ENCODE data around the gene PLEKHN1.
A peak's percentile ranks its signal among the peaks of the same experiment; 100 is the strongest.
"Not testable (repeated sequence)": the region's sequence is repeated elsewhere in the genome, so short reads cannot be mapped to it uniquely, and the experiment has no call there.

Gene PLEKHN1

DNA sequence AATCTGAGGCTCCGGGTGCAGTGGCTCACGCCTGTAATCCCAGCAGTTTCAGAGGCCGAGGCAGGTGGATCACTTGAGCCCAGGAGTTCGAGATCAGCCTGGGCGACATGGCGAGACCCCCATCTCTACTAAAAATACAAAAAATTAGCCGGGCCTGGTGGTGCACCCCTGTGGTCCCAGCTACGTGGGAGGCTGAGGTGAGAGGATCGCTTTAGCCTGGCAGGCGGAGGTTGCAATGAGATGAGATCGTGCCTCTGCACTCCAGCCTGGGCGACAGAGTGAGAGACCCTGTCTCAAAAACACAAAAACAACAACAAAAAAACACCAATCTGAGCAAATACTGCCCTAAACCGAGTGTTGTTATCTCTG is 46.4 kb downstream of the PLEKHN1 start:
- Histone ChIP-seq H3K4me3 (ENCODE audit: control insufficient read depth in 1 of 7, extremely low read depth in 1 of 7, insufficient read depth in 4 of 7, low read depth in 2 of 7, low read length in 6 of 7) (peak overlapping the region in 6 of 7 experiments; percentile 76 to 99 (median 94)), H3K4me1 (ENCODE audit: control extremely low read depth in 1 of 4, control insufficient read depth in 4 of 4, insufficient read depth in 4 of 4, low read length in 3 of 4) (peaks cover 3 to 28% (median 22%) of the 10 kb centered on the region in 4 experiments), H3K27ac (ENCODE audit: insufficient read depth in 1 of 2, low read depth in 1 of 2, low read length in 2 of 2, poor library complexity in 1 of 2, severe bottlenecking in 2 of 2) (peak overlapping the region in 1 of 2 experiments; percentile 81)
- H3K36me3 ChIP-seq (ENCODE audit: control insufficient read depth in 4 of 4, insufficient read depth in 4 of 4, low read length in 3 of 4); DNase-seq; POLR2A ChIA-PET; H3K27me3 ChIP-seq (replicated peaks in 2 of 5; ENCODE audit: control insufficient read depth in 4 of 5, insufficient read depth in 5 of 5, low read length in 4 of 5); H3K9me3 ChIP-seq (ENCODE audit: control extremely low read depth in 1 of 5, control insufficient read depth in 4 of 5, insufficient read depth in 2 of 5, low read depth in 1 of 5, low read length in 4 of 5): not testable (repeated sequence)
- WGBS (ENCODE audit: insufficient coverage), result 83% methylated on average over 5 of the region's 13 CpGs
- CTCF ChIA-PET, result interaction anchor here (4.1 kb wide), 1 partner anchor 11 kb away, joined by 19 read pairs; no protein-coding TSS in a partner anchor

- Histone ChIP-seq H3K36me3 (ENCODE audit: control insufficient read depth in 4 of 4, insufficient read depth in 4 of 4, low read length in 3 of 4) (no peaks in the 10 kb centered on the region), H3K4me1 (ENCODE audit: control extremely low read depth in 1 of 4, control insufficient read depth in 4 of 4, insufficient read depth in 4 of 4, low read length in 3 of 4) (peaks cover 3 to 28% (median 22%) of the 10 kb centered on the region in 4 experiments), H3K4me3 (ENCODE audit: control insufficient read depth in 1 of 7, extremely low read depth in 1 of 7, insufficient read depth in 4 of 7, low read depth in 2 of 7, low read length in 6 of 7) (peak within 1 kb of the TSS; percentile 43 to 99 (median 90)), H3K27ac (ENCODE audit: insufficient read depth in 1 of 2, low read depth in 1 of 2, low read length in 2 of 2, poor library complexity in 1 of 2, severe bottlenecking in 2 of 2) (peak within 1 kb of the TSS; percentile 52 to 81), H3K9me3 (ENCODE audit: control extremely low read depth in 1 of 5, control insufficient read depth in 4 of 5, insufficient read depth in 2 of 5, low read depth in 1 of 5, low read length in 4 of 5) (no peaks in the 10 kb centered on the region), H3K27me3 (replicated peaks in 2 of 5; ENCODE audit: control insufficient read depth in 4 of 5, insufficient read depth in 5 of 5, low read length in 4 of 5) (no peaks in the 10 kb centered on the region)
- ChIA-PET CTCF (interaction anchor here (0.6 to 4.1 kb wide), 6 partner anchors 9 to 45 kb away, joined by 3 to 19 read pairs (median 5); no protein-coding TSS in a partner anchor), POLR2A (interaction anchor here (0.8 to 1.3 kb wide), 2 partner anchors 19 to 47 kb away, joined by 3 read pairs; no protein-coding TSS in a partner anchor)
- 1% methylated on average over 25 of the region's 30 CpGs for WGBS (ENCODE audit: insufficient coverage)
- peak; percentile 78 to 89 (median 89) for DNase-seq
These were observed 47.0 kb downstream of the PLEKHN1 start, which contains the start of gene ISG15 for GRCh38 chr1:1013105-1013921. TSS of gene ISG15 (plus strand) at chr1:1013497. CDS start at chr1:1013574, 77 bp downstream.

GRCh38 chr1:1013922-1014648 is 47.8 kb downstream of the PLEKHN1 start:
- H3K4me3 ChIP-seq (ENCODE audit: control insufficient read depth in 1 of 7, extremely low read depth in 1 of 7, insufficient read depth in 4 of 7, low read depth in 2 of 7, low read length in 6 of 7), result peak overlapping the region; percentile 11 to 99 (median 80)
- peak in 1 of 3 donors; percentile 32 for DNase-seq
- 77% methylated on average over 33 of the region's 41 CpGs for WGBS (ENCODE audit: insufficient coverage)

DNA sequence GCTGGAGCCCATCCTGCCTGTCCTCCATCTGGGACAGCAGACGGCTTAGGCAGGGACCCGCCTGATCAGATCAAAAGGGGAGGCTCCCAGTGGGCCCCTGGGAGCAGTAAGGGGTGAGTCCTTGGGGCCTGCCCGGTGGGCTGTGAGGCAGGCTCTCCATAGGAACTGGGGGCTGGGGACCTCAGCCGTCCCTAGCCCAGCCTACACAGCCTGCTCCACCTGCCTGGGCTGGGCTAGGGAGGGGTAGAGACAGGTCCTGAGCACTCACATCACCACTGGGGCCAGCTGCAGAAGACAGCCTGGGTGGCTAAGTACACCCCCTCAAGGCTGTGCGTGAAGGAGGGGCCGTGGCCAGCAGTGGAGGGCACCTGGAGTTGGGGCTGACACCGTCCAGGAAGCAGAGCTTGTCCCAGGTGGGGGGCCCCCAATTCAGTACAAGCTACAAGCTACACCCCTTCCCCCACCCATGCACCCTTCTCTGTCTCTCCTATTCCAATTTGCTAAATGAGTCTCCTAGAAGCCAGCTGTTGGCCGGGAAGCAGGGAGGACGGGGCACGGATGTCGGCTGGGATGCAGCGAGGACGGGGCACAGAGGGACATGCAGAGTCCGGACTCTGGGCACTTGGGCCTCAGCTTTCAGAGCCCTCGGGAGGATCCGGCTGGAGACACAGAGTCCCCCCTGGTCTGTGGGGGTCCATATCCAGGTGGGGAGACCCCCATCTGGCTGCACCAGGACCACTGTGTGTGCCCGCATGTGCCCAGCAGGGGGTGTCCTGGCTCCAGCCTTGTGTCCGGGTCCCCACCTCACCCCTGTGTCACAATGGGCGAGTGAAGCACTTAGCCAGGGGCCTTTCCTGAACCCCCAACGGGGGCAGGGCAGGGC is 48.8 kb downstream of the PLEKHN1 start:
- POLR2A ChIA-PET, result no interaction called here
- no peak overlapping the region for H3K27ac ChIP-seq (ENCODE audit: insufficient read depth in 1 of 2, low read depth in 1 of 2, low read length in 2 of 2, poor library complexity in 1 of 2, severe bottlenecking in 2 of 2)
- no peak overlapping the region for H3K4me3 ChIP-seq (ENCODE audit: control insufficient read depth in 1 of 7, extremely low read depth in 1 of 7, insufficient read depth in 4 of 7, low read depth in 2 of 7, low read length in 6 of 7)

More at GRCh38 chr1:1013922-1014648, 47.8 kb downstream of the PLEKHN1 start:
- Histone ChIP-seq H3K27me3 (replicated peaks in 2 of 5; ENCODE audit: control insufficient read depth in 4 of 5, insufficient read depth in 5 of 5, low read length in 4 of 5) (no peaks in the 10 kb centered on the region), H3K36me3 (ENCODE audit: control insufficient read depth in 4 of 4, insufficient read depth in 4 of 4, low read length in 3 of 4) (no peaks in the 10 kb centered on the region), H3K4me1 (ENCODE audit: control extremely low read depth in 1 of 4, control insufficient read depth in 4 of 4, insufficient read depth in 4 of 4, low read length in 3 of 4) (peaks cover 3 to 30% (median 23%) of the 10 kb centered on the region in 4 experiments), H3K9me3 (ENCODE audit: control extremely low read depth in 1 of 5, control insufficient read depth in 4 of 5, insufficient read depth in 2 of 5, low read depth in 1 of 5, low read length in 4 of 5) (no peaks in the 10 kb centered on the region), H3K27ac (ENCODE audit: insufficient read depth in 1 of 2, low read depth in 1 of 2, low read length in 2 of 2, poor library complexity in 1 of 2, severe bottlenecking in 2 of 2) (peak overlapping the region in 1 of 2 experiments; percentile 81)
- CTCF ChIA-PET, result interaction anchor here (0.6 to 4.1 kb wide), 7 partner anchors 9 to 50 kb away, joined by 3 to 19 read pairs (median 5); no protein-coding TSS in a partner anchor
- POLR2A ChIA-PET, result interaction anchor here (0.8 to 1.3 kb wide), 2 partner anchors 20 to 46 kb away, joined by 3 read pairs; no protein-coding TSS in a partner anchor

GRCh38 chr1:1017397-1018320 is 51.4 kb downstream of the PLEKHN1 start:
- H3K4me3 ChIP-seq (ENCODE audit: control insufficient read depth in 1 of 7, extremely low read depth in 1 of 7, insufficient read depth in 4 of 7, low read depth in 2 of 7, low read length in 6 of 7); H3K9me3 ChIP-seq (ENCODE audit: control extremely low read depth in 1 of 5, control insufficient read depth in 4 of 5, insufficient read depth in 2 of 5, low read depth in 1 of 5, low read length in 4 of 5); H3K27ac ChIP-seq (ENCODE audit: insufficient read depth in 1 of 2, low read depth in 1 of 2, low read length in 2 of 2, poor library complexity in 1 of 2, severe bottlenecking in 2 of 2); DNase-seq; H3K36me3 ChIP-seq (ENCODE audit: control insufficient read depth in 4 of 4, insufficient read depth in 4 of 4, low read length in 3 of 4): not testable (repeated sequence)
- 84% methylated on average over 6 of the region's 17 CpGs for WGBS (ENCODE audit: insufficient coverage)
- POLR2A ChIA-PET, result interaction anchor here (1.8 kb wide), 1 partner anchor 16 kb away, joined by 6 read pairs; no protein-coding TSS in a partner anchor
- H3K4me1 ChIP-seq (ENCODE audit: control extremely low read depth in 1 of 4, control insufficient read depth in 4 of 4, insufficient read depth in 4 of 4, low read length in 3 of 4), result peaks cover 0 to 39% (median 31%) of the 10 kb centered on the region in 4 experiments
- CTCF ChIA-PET, result interaction anchor here (0.6 to 3.5 kb wide), 5 partner anchors 10 to 34 kb away, joined by 3 to 17 read pairs (median 3); partner anchors contain the start of gene PERM1
- peaks cover 0 to 27% (median 6%) of the 10 kb centered on the region in 5 experiments for H3K27me3 ChIP-seq (replicated peaks in 2 of 5; ENCODE audit: control insufficient read depth in 4 of 5, insufficient read depth in 5 of 5, low read length in 4 of 5)

More for the DNA sequence above, 48.8 kb downstream of the PLEKHN1 start:
- Histone ChIP-seq H3K27me3 (replicated peaks in 2 of 5; ENCODE audit: control insufficient read depth in 4 of 5, insufficient read depth in 5 of 5, low read length in 4 of 5) (peaks cover 0 to 1% (median 0%) of the 10 kb centered on the region in 5 experiments), H3K9me3 (ENCODE audit: control extremely low read depth in 1 of 5, control insufficient read depth in 4 of 5, insufficient read depth in 2 of 5, low read depth in 1 of 5, low read length in 4 of 5) (no peaks in the 10 kb centered on the region), H3K4me1 (ENCODE audit: control extremely low read depth in 1 of 4, control insufficient read depth in 4 of 4, insufficient read depth in 4 of 4, low read length in 3 of 4) (peaks cover 3 to 32% (median 25%) of the 10 kb centered on the region in 4 experiments), H3K36me3 (ENCODE audit: control insufficient read depth in 4 of 4, insufficient read depth in 4 of 4, low read length in 3 of 4) (no peaks in the 10 kb centered on the region)
- peak in 2 of 3 donors; percentile 53 to 57 for DNase-seq
- CTCF ChIA-PET, result interaction anchor here (0.9 to 4.1 kb wide), 10 partner anchors 8 to 240 kb away, joined by 3 to 19 read pairs (median 4); no protein-coding TSS in a partner anchor
- 83% methylated on average over 16 of the region's 20 CpGs for WGBS (ENCODE audit: insufficient coverage)

All from common myeloid progenitor, CD34-positive (primary cell).